Fibroblast of lung (primary cell): ENCODE results near the gene VPS25. TPM values are rescaled to one million over a fixed set of nuclear protein-coding genes. Genes with fewer than 3 reads are reported as not detected.

Source experiments
- DNase-seq, 2 donors: peaks; one replicate each; pipeline versions ENCODE4 v3.0.0 to v3.0.0-alpha.2; 2010; ENCODE audit warnings: low read depth in 2 of 2
- H2AFZ ChIP-seq: 2 replicates; pipeline ENCODE4 v1.5.1; 2012; ENCODE audit warnings: low read length, control low read depth, inconsistent platforms
- H3K27ac ChIP-seq: 2 replicates; pipeline ENCODE4 v1.5.1; 2011; ENCODE audit warnings: low read length, control low read depth; ENCODE audit not compliant: insufficient read depth
- H3K27me3 ChIP-seq: 2 replicates; pipeline ENCODE4 v1.5.1; 2011; ENCODE audit warnings: mild to moderate bottlenecking, low read length; ENCODE audit not compliant: control insufficient read depth, insufficient read depth
- H3K36me3 ChIP-seq: 2 replicates; pipeline ENCODE4 v1.5.1; 2011; ENCODE audit warnings: low read length; ENCODE audit not compliant: control insufficient read depth, insufficient read depth
- H3K4me1 ChIP-seq: 2 replicates; pipeline ENCODE4 v1.5.1; 2011; ENCODE audit warnings: low read length; ENCODE audit not compliant: control insufficient read depth, insufficient read depth; ENCODE audit errors: extremely low read depth
- H3K4me2 ChIP-seq: 2 replicates; pipeline ENCODE4 v1.5.1; 2011; ENCODE audit warnings: low read length, control low read depth; ENCODE audit not compliant: insufficient read depth; ENCODE audit errors: extremely low read depth
- H3K4me3 ChIP-seq, 4 experiments: fragments of 200-600 bp in 1 of 4; sonication (generic) in 1 of 4; replicated peaks in 1 of 4; 2 replicates each; pipeline ENCODE4 v1.5.1; 2011 to 2016; ENCODE audit warnings: low read length in 4 of 4, low read depth in 3 of 4, mild to moderate bottlenecking in 3 of 4, control low read depth in 2 of 4, inconsistent platforms in 1 of 4, mixed read lengths in 1 of 4; ENCODE audit not compliant: insufficient read depth in 1 of 4; ENCODE audit errors: control extremely low read depth in 1 of 4
- H3K79me2 ChIP-seq: 2 replicates; pipeline ENCODE4 v1.5.1; 2012; ENCODE audit warnings: mild to moderate bottlenecking, low read length, inconsistent platforms; ENCODE audit not compliant: control insufficient read depth, insufficient read depth
- H3K9ac ChIP-seq: 2 replicates; pipeline ENCODE4 v1.5.1; 2011; ENCODE audit warnings: mild to moderate bottlenecking, low read length, control low read depth; ENCODE audit not compliant: insufficient read depth
- H3K9me3 ChIP-seq: 2 replicates; pipeline ENCODE4 v1.5.1; 2012; ENCODE audit warnings: low read depth, low read length; ENCODE audit not compliant: control insufficient read depth, insufficient read depth
- H4K20me1 ChIP-seq: 2 replicates; pipeline ENCODE4 v1.5.1; 2011; ENCODE audit warnings: low read length; ENCODE audit not compliant: control insufficient read depth, insufficient read depth; ENCODE audit errors: extremely low read depth
- EZH2 ChIP-seq: IDR thresholded peaks from 2 replicates; pipeline ENCODE4 v1.5.1; 2012; ENCODE audit warnings: low read length, control low read depth, mild to moderate bottlenecking; ENCODE audit errors: missing control alignments
- polyA plus RNA-seq, 2 donors: library from polyadenylated mRNA; depleted of rRNA in 1 of 2; stranded (reverse) in 1 of 2; unstranded in 1 of 2; fragments of >200 nt; gene quantifications; 2 replicates each; pipeline ENCODE4 v1.2.1, GENCODE V29; 2011 to 2012; ENCODE audit warnings: missing spikeins in 1 of 2
- total RNA-seq: library from RNA; depleted of rRNA; stranded (reverse); fragments of >200 nt; gene quantifications from 2 replicates; pipeline ENCODE4 v1.2.1, GENCODE V29; 2014
- TF ChIP-seq, protein P1 (sequence below), 2 donors: IDR thresholded peaks in 1 of 2; conservative IDR thresholded peaks in 1 of 2; 1 replicate in 1 of 2; 2 replicates in 1 of 2; pipeline ENCODE4 v1.5.1; 2011 to 2012; ENCODE audit warnings: low read length in 2 of 2, control low read depth in 1 of 2, inconsistent platforms in 1 of 2, low read depth in 1 of 2, mild to moderate bottlenecking in 1 of 2

VPS25 gene
- total and polyA plus RNA-seq, 2 donors (not counting 1 experiment from before 2014, with no cell fraction given) = 43.6 to 92.7 TPM

DNA sequence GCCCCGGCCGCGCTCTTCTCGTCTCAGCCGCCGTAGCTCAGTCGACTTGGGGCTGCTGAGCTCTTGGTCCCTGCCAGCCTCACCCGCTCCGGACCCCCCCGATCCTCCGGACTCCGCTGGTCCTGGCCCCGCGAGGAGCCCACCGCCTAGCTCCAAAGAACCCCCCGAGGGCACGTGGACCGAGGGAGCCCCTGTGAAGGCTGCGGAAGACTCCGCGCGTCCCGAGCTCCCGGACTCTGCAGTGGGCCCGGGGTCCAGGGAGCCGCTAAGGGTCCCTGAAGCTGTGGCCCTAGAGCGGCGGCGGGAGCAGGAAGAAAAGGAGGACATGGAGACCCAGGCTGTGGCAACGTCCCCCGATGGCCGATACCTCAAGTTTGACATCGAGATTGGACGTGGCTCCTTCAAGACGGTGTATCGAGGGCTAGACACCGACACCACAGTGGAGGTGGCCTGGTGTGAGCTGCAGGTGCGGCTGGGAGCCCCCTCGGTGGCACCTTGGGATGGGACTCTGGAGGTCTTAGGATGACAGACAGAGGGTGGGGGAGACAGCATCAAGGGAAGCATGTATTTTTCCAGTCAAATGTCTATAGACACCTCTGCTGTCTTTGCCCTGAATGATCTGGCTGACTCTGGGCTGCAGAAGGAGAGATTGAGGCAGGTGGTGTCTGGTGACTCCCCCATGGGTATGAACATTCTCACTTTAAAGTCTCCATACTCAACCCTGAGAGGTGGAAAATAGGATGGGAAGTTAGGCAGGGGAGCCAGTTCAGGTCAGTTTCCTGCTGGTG is 7.8 kb downstream of the VPS25 start:
- peak overlapping the region; percentile 20 for H3K27ac ChIP-seq
- peaks cover 19% of the 10 kb centered on the region for H3K4me1 ChIP-seq
- peaks cover 4% of the 10 kb centered on the region for H3K36me3 ChIP-seq
- H4K20me1 ChIP-seq = no peaks in the 10 kb centered on the region
- peaks cover 10% of the 10 kb centered on the region for H3K27me3 ChIP-seq
- H3K4me2 ChIP-seq = peak overlapping the region; percentile 78
- H2AFZ ChIP-seq = no peak overlapping the region
- TF ChIP-seq, protein P1, sequence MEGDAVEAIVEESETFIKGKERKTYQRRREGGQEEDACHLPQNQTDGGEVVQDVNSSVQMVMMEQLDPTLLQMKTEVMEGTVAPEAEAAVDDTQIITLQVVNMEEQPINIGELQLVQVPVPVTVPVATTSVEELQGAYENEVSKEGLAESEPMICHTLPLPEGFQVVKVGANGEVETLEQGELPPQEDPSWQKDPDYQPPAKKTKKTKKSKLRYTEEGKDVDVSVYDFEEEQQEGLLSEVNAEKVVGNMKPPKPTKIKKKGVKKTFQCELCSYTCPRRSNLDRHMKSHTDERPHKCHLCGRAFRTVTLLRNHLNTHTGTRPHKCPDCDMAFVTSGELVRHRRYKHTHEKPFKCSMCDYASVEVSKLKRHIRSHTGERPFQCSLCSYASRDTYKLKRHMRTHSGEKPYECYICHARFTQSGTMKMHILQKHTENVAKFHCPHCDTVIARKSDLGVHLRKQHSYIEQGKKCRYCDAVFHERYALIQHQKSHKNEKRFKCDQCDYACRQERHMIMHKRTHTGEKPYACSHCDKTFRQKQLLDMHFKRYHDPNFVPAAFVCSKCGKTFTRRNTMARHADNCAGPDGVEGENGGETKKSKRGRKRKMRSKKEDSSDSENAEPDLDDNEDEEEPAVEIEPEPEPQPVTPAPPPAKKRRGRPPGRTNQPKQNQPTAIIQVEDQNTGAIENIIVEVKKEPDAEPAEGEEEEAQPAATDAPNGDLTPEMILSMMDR (conservative IDR thresholded peaks at IDR 0.05 in 1 of 2, IDR thresholded peaks at IDR 0.05 in 1 of 2; ENCODE audit: low read depth in 1 of 2, low read length in 2 of 2) = no peak
- TF ChIP-seq EZH2 = no peak
- no peaks in the 10 kb centered on the region for H3K79me2 ChIP-seq
- DNase-seq = no peak
- peak overlapping the region; percentile 46 to 57 (median 52) for H3K4me3 ChIP-seq
- peak overlapping the region; percentile 37 for H3K9ac ChIP-seq
- H3K9me3 ChIP-seq = no peaks in the 10 kb centered on the region

DNA sequence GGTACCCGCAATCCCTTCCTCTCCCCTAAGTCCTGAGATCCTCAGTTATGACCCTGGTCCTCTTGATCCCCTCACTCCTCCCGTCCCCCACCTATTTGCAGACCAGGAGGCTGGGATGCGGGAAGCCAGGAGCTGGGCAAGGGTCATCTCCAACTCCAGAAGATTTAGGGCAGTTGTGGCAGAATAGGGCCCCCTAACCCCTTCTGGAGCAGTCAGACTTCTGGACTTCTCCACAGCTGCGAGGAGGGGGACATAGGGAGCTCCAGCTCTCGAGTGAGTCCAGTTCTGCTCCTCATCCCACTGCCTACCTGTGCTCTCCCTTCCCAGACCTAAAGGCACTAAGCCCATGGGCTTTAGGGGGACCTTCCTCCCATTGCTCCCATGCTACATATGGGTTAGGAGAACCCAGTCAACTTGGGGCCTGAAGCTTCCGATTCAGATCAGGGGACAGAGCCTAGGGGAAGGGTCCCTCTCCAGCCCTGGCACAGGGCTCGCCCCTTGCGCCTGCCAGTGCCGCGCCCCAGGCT is 8.5 kb downstream of the VPS25 start:
- TF ChIP-seq, protein P1 (conservative IDR thresholded peaks at IDR 0.05 in 1 of 2, IDR thresholded peaks at IDR 0.05 in 1 of 2; ENCODE audit: low read depth in 1 of 2, low read length in 2 of 2) = no peak
- TF ChIP-seq EZH2 = peak; percentile 33

GRCh38 chr17:42782166-42783061 is 9.2 kb downstream of the VPS25 start:
- Histone ChIP-seq H3K27ac (no peak overlapping the region), H3K36me3 (peaks cover 4% of the 10 kb centered on the region), H2AFZ (no peak overlapping the region), H3K4me3 (peak overlapping the region in 1 of 4 experiments; percentile 57), H3K4me2 (peak overlapping the region; percentile 35), H4K20me1 (no peaks in the 10 kb centered on the region), H3K9me3 (no peaks in the 10 kb centered on the region), H3K9ac (no peak overlapping the region), H3K4me1 (peaks cover 19% of the 10 kb centered on the region), H3K27me3 (peaks cover 10% of the 10 kb centered on the region), H3K79me2 (no peaks in the 10 kb centered on the region)
- DNase-seq = peak in 1 of 2 donors; percentile 36
- TF ChIP-seq, protein P1 (conservative IDR thresholded peaks at IDR 0.05 in 1 of 2, IDR thresholded peaks at IDR 0.05 in 1 of 2; ENCODE audit: low read depth in 1 of 2, low read length in 2 of 2) = no peak
- no peak for TF ChIP-seq EZH2

More for the DNA sequence above, 8.5 kb downstream of the VPS25 start:
- H3K4me1 ChIP-seq = peaks cover 19% of the 10 kb centered on the region
- H3K9ac ChIP-seq = no peak overlapping the region
- no peak overlapping the region for H3K27ac ChIP-seq
- H3K79me2 ChIP-seq = no peaks in the 10 kb centered on the region
- peak overlapping the region; percentile 46 to 57 (median 52) for H3K4me3 ChIP-seq
- H3K36me3 ChIP-seq = peaks cover 4% of the 10 kb centered on the region
- peak overlapping the region; percentile 78 for H3K4me2 ChIP-seq
- peaks cover 10% of the 10 kb centered on the region for H3K27me3 ChIP-seq
- DNase-seq = no peak
- H3K9me3 ChIP-seq = no peaks in the 10 kb centered on the region
- no peak overlapping the region for H2AFZ ChIP-seq
- H4K20me1 ChIP-seq = no peaks in the 10 kb centered on the region
